ENCODE data around the gene TMEM132D. TPM values are rescaled to one million over a fixed set of nuclear protein-coding genes. Genes with fewer than 3 reads are reported as not detected.

The TMEM132D gene
- total RNA-seq, 1 donor from 2014 or later, result 1.0 TPM

GRCh38 chr12:129821964-129822363 lies 81.9 kb downstream of the TMEM132D start:
- Histone ChIP-seq H3K36me3 (no peaks in the 10 kb centered on the region), H3K27me3 (no peaks in the 10 kb centered on the region), H3K4me3 (no peak overlapping the region), H3K27ac (no peak overlapping the region), H3K4me1 (no peaks in the 10 kb centered on the region), H3K9me3 (no peaks in the 10 kb centered on the region)
- ATAC-seq, result no peak
- TF ChIP-seq CTCF (IDR thresholded peaks at IDR 0.05), result no peak
- intact Hi-C loops (cut with DNase I), result no loop called here
- DNase-seq, result no peak

GRCh38 chr12:129819391-129819790 lies 84.4 kb downstream of the TMEM132D start:
- TF ChIP-seq CTCF (IDR thresholded peaks at IDR 0.05), result no peak

GRCh38 chr12:129815846-129816245 lies 88.0 kb downstream of the TMEM132D start:
- no peak for TF ChIP-seq CTCF (IDR thresholded peaks at IDR 0.05)
- H3K27ac ChIP-seq, result no peak overlapping the region
- no peak for ATAC-seq
- no peak for DNase-seq
- no peaks in the 10 kb centered on the region for H3K27me3 ChIP-seq
- no peaks in the 10 kb centered on the region for H3K9me3 ChIP-seq
- no peaks in the 10 kb centered on the region for H3K36me3 ChIP-seq
- intact Hi-C loops (cut with DNase I), result no loop called here
- H3K4me3 ChIP-seq, result no peak overlapping the region
- no peaks in the 10 kb centered on the region for H3K4me1 ChIP-seq

More at GRCh38 chr12:129819391-129819790, 84.4 kb downstream of the TMEM132D start:
- intact Hi-C loops (cut with DNase I), result no loop called here
- ATAC-seq, result no peak
- H3K27ac ChIP-seq, result no peak overlapping the region
- H3K9me3 ChIP-seq, result no peaks in the 10 kb centered on the region
- no peaks in the 10 kb centered on the region for H3K4me1 ChIP-seq
- DNase-seq, result no peak
- H3K27me3 ChIP-seq, result no peaks in the 10 kb centered on the region
- no peaks in the 10 kb centered on the region for H3K36me3 ChIP-seq
- H3K4me3 ChIP-seq, result no peak overlapping the region

- TF ChIP-seq CTCF (IDR thresholded peaks at IDR 0.05), result no peak
- ATAC-seq (no peak), DNase-seq (no peak)
- Histone ChIP-seq H3K36me3 (no peaks in the 10 kb centered on the region), H3K9me3 (no peaks in the 10 kb centered on the region), H3K27me3 (no peaks in the 10 kb centered on the region), H3K4me3 (no peak overlapping the region), H3K4me1 (no peaks in the 10 kb centered on the region), H3K27ac (no peak overlapping the region)
- intact Hi-C loops (cut with DNase I), result no loop called here
These were observed 91.9 kb downstream of the TMEM132D start for GRCh38 chr12:129811963-129812362.

GRCh38 chr12:129807136-129807535 lies 96.7 kb downstream of the TMEM132D start:
- DNase-seq (no peak), ATAC-seq (no peak)
- H3K4me3 ChIP-seq, result no peak overlapping the region
- intact Hi-C loops (cut with DNase I), result no loop called here
- no peaks in the 10 kb centered on the region for H3K4me1 ChIP-seq
- H3K36me3 ChIP-seq, result no peaks in the 10 kb centered on the region
- H3K27ac ChIP-seq, result no peak overlapping the region
- H3K27me3 ChIP-seq, result no peaks in the 10 kb centered on the region
- no peak for TF ChIP-seq CTCF (IDR thresholded peaks at IDR 0.05)
- no peaks in the 10 kb centered on the region for H3K9me3 ChIP-seq

GRCh38 chr12:129791396-129791795 lies 112.4 kb downstream of the TMEM132D start:
- no peak overlapping the region for H3K27ac ChIP-seq
- ATAC-seq (no peak), DNase-seq (no peak)
- no peaks in the 10 kb centered on the region for H3K27me3 ChIP-seq
- no peak overlapping the region for H3K4me3 ChIP-seq
- H3K9me3 ChIP-seq, result no peaks in the 10 kb centered on the region
- intact Hi-C loops (cut with DNase I), result no loop called here
- no peaks in the 10 kb centered on the region for H3K36me3 ChIP-seq
- TF ChIP-seq CTCF (IDR thresholded peaks at IDR 0.05), result no peak
- H3K4me1 ChIP-seq, result no peaks in the 10 kb centered on the region
